ENCODE measurements around the gene UBE2QL1.

- TF ChIP-seq ZBTB33 (IDR thresholded peaks at IDR 0.05; ENCODE audit: extremely low read depth, insufficient replicate concordance, low read length) (no peak), POLR2A (IDR thresholded peaks at IDR 0.05; ENCODE audit: borderline replicate concordance, extremely low read depth, insufficient read depth, insufficient read length) (no peak), ZNF274 (IDR thresholded peaks at IDR 0.05; ENCODE audit: low read depth, low read length) (no peak), REST (IDR thresholded peaks at IDR 0.05; ENCODE audit: low read depth) (no peak), SP1 (IDR thresholded peaks at IDR 0.05; ENCODE audit: low read depth) (no peak), JUND (IDR thresholded peaks at IDR 0.05) (no peak), EZH2 (IDR thresholded peaks at IDR 0.05) (no peak), YY1 (IDR thresholded peaks at IDR 0.05; ENCODE audit: extremely low read depth, insufficient replicate concordance, low read depth, low read length) (no peak), RAD21 (IDR thresholded peaks at IDR 0.05; ENCODE audit: low read depth) (no peak), CBX3 (IDR thresholded peaks at IDR 0.05; ENCODE audit: low read depth) (no peak)
- TF ChIP-seq, protein P1, sequence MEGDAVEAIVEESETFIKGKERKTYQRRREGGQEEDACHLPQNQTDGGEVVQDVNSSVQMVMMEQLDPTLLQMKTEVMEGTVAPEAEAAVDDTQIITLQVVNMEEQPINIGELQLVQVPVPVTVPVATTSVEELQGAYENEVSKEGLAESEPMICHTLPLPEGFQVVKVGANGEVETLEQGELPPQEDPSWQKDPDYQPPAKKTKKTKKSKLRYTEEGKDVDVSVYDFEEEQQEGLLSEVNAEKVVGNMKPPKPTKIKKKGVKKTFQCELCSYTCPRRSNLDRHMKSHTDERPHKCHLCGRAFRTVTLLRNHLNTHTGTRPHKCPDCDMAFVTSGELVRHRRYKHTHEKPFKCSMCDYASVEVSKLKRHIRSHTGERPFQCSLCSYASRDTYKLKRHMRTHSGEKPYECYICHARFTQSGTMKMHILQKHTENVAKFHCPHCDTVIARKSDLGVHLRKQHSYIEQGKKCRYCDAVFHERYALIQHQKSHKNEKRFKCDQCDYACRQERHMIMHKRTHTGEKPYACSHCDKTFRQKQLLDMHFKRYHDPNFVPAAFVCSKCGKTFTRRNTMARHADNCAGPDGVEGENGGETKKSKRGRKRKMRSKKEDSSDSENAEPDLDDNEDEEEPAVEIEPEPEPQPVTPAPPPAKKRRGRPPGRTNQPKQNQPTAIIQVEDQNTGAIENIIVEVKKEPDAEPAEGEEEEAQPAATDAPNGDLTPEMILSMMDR (IDR thresholded peaks at IDR 0.05 in 2 of 3, conservative IDR thresholded peaks at IDR 0.05 in 1 of 3; ENCODE audit: borderline replicate concordance in 1 of 3, insufficient read depth in 1 of 3, low read depth in 2 of 3, low read length in 2 of 3), result no peak
- TF ChIP-seq, protein P2, sequence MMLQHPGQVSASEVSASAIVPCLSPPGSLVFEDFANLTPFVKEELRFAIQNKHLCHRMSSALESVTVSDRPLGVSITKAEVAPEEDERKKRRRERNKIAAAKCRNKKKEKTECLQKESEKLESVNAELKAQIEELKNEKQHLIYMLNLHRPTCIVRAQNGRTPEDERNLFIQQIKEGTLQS (IDR thresholded peaks at IDR 0.05), result no peak
- TF ChIP-seq, protein P3, sequence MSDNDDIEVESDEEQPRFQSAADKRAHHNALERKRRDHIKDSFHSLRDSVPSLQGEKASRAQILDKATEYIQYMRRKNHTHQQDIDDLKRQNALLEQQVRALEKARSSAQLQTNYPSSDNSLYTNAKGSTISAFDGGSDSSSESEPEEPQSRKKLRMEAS (IDR thresholded peaks at IDR 0.05), result no peak
Measured at GRCh38 chr5:6424110-6424659, 24.5 kb upstream of the UBE2QL1 start.

Data from HCT116 (cell line).